Lower leg skin (tissue), 3 donors: ENCODE results near the gene RAB30.

ENCODE experiments used
- POLR2A ChIP-seq, 2 donors: fragments of 450-650 bp; IDR thresholded peaks; one replicate each; pipeline ENCODE4 v1.6.1; 2016 to 2017; ENCODE audit warnings: antibody characterized with exemption in 2 of 2, mild to moderate bottlenecking in 1 of 2, moderate library complexity in 1 of 2
- TF ChIP-seq, protein P1 (sequence below), 3 donors: fragments of 450-650 bp; IDR thresholded peaks; one replicate each; pipeline ENCODE4 v1.5.1; 2016; ENCODE audit warnings: antibody characterized with exemption in 3 of 3, mild to moderate bottlenecking in 3 of 3, moderate library complexity in 2 of 3

GRCh38 chr11:83007909-83008580, 63.7 kb downstream of the RAB30 start:
- TF ChIP-seq POLR2A (IDR thresholded peaks at IDR 0.05) = no peak
- TF ChIP-seq, protein P1, sequence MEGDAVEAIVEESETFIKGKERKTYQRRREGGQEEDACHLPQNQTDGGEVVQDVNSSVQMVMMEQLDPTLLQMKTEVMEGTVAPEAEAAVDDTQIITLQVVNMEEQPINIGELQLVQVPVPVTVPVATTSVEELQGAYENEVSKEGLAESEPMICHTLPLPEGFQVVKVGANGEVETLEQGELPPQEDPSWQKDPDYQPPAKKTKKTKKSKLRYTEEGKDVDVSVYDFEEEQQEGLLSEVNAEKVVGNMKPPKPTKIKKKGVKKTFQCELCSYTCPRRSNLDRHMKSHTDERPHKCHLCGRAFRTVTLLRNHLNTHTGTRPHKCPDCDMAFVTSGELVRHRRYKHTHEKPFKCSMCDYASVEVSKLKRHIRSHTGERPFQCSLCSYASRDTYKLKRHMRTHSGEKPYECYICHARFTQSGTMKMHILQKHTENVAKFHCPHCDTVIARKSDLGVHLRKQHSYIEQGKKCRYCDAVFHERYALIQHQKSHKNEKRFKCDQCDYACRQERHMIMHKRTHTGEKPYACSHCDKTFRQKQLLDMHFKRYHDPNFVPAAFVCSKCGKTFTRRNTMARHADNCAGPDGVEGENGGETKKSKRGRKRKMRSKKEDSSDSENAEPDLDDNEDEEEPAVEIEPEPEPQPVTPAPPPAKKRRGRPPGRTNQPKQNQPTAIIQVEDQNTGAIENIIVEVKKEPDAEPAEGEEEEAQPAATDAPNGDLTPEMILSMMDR (IDR thresholded peaks at IDR 0.05) = no peak
